ENCODE measurements around the gene MAP2K3. TPM values are rescaled to one million over a fixed set of nuclear protein-coding genes. Genes with fewer than 3 reads are reported as not detected.

The MAP2K3 gene
- total RNA-seq, 2 donors from 2014 or later: 74.2 to 75.8 TPM

- ATAC-seq (no peak), DNase-seq (no peak)
- intact Hi-C loops (cut with DNase I, micrococcal nuclease): no loop called here
These were observed 8.6 kb downstream of the MAP2K3 start for GRCh38 chr17:21292867-21293830.

- intact Hi-C loops (cut with DNase I, micrococcal nuclease): no loop called here
These were observed 9.3 kb downstream of the MAP2K3 start for GRCh38 chr17:21293831-21294210.

GRCh38 chr17:21294321-21295035 is 10.0 kb downstream of the MAP2K3 start:
- DNase-seq (no peak), ATAC-seq (no peak)
- intact Hi-C loops (cut with DNase I, micrococcal nuclease): no loop called here

More at GRCh38 chr17:21293831-21294210, 9.3 kb downstream of the MAP2K3 start:
- no peak for DNase-seq
- no peak for ATAC-seq

GRCh38 chr17:21295036-21295952 is 10.8 kb downstream of the MAP2K3 start:
- no peak for DNase-seq
- peak; percentile 29 for ATAC-seq
- intact Hi-C loops (cut with DNase I, micrococcal nuclease): no loop called here

- intact Hi-C loops (cut with DNase I, micrococcal nuclease): no loop called here
- DNase-seq (no peak), ATAC-seq (no peak)
These were observed 11.8 kb downstream of the MAP2K3 start for GRCh38 chr17:21296097-21297025.

- DNase-seq (no peak), ATAC-seq (no peak)
- intact Hi-C loops (cut with DNase I, micrococcal nuclease): no loop called here
These were observed 12.6 kb downstream of the MAP2K3 start for GRCh38 chr17:21297026-21297520.

GRCh38 chr17:21297597-21297996 is 13.1 kb downstream of the MAP2K3 start:
- DNase-seq (no peak), ATAC-seq (no peak)
- intact Hi-C loops (cut with DNase I, micrococcal nuclease): no loop called here

- intact Hi-C loops (cut with DNase I, micrococcal nuclease): no loop called here
- ATAC-seq: no peak
- DNase-seq: no peak
These were observed 13.8 kb downstream of the MAP2K3 start for GRCh38 chr17:21298056-21298982.

GRCh38 chr17:21298983-21299519 is 14.5 kb downstream of the MAP2K3 start:
- intact Hi-C loops (cut with DNase I, micrococcal nuclease): no loop called here
- ATAC-seq: no peak

GRCh38 chr17:21299981-21300600 is 15.6 kb downstream of the MAP2K3 start:
- intact Hi-C loops (cut with DNase I, micrococcal nuclease): no loop called here
- DNase-seq: no peak
- ATAC-seq: no peak

More at GRCh38 chr17:21298983-21299519, 14.5 kb downstream of the MAP2K3 start:
- DNase-seq: no peak

- no peak for DNase-seq
- intact Hi-C loops (cut with DNase I, micrococcal nuclease): no loop called here
These were observed 16.4 kb downstream of the MAP2K3 start for GRCh38 chr17:21300601-21301571.

GRCh38 chr17:21301593-21302550 is 17.4 kb downstream of the MAP2K3 start:
- intact Hi-C loops (cut with DNase I, micrococcal nuclease): no loop called here
- DNase-seq (no peak), ATAC-seq (no peak)

More at GRCh38 chr17:21300601-21301571, 16.4 kb downstream of the MAP2K3 start:
- no peak for ATAC-seq

GRCh38 chr17:21302711-21303425 is 18.4 kb downstream of the MAP2K3 start:
- DNase-seq (peak in 1 of 2 donors; percentile 25), ATAC-seq (no peak)
- intact Hi-C loops (cut with DNase I, micrococcal nuclease): no loop called here

Measured in left colon (tissue), 2 donors.